H1 (cell line): ENCODE measurements around the gene TMEM273. TPM values are rescaled to one million over a fixed set of nuclear protein-coding genes. Genes with fewer than 3 reads are reported as not detected.
A peak's percentile ranks its signal among the peaks of the same experiment; 100 is the strongest.

Source experiments
- CTCF ChIA-PET: fragments of 300-600 bp; sonication (Branson Sonifier 250); formaldehyde crosslinking; loops from one replicate; lab custom pipeline; 2021; ENCODE audit not compliant: partially characterized antibody; lab: Charles Lee
- POLR2A ChIA-PET: fragments of 300-600 bp; sonication (Branson Sonifier 250); formaldehyde crosslinking; loops from one replicate; lab custom pipeline; 2021; ENCODE audit warnings: inconsistent platforms; ENCODE audit not compliant: partially characterized antibody; lab: Charles Lee
- DNase-seq, 2 experiments: peaks; one replicate each; pipeline versions ENCODE4 v3.0.0 to v3.0.0-alpha.2; 2010 to 2022; ENCODE audit warnings: low spot score in 2 of 2, low read depth in 1 of 2, mixed read lengths in 1 of 2
- FAIRE-seq: peaks from 2 replicates; lab custom pipeline; 2011; peaks lifted over from hg19 to GRCh38; lab: Jason Lieb, UNC
- H2AFZ ChIP-seq: 2 replicates; pipeline ENCODE4 v1.8.1; 2012; ENCODE audit warnings: low read length, inconsistent platforms
- H2AK5ac ChIP-seq: 2 replicates; pipeline ENCODE4 v1.6.1; 2013; ENCODE audit warnings: low read depth, low read length
- H2BK120ac ChIP-seq: replicated peaks from 2 replicates; pipeline ENCODE3; 2013; ENCODE audit warnings: low read depth, low read length, inconsistent platforms
- H2BK12ac ChIP-seq: 2 replicates; pipeline ENCODE4 v1.6.1; 2013; ENCODE audit warnings: low read depth, low read length
- H2BK15ac ChIP-seq: 2 replicates; pipeline ENCODE4 v1.6.1; 2013; ENCODE audit warnings: low read length
- H2BK20ac ChIP-seq: 2 replicates; pipeline ENCODE4 v1.6.1; 2013; ENCODE audit warnings: low read length
- H2BK5ac ChIP-seq: 2 replicates; pipeline ENCODE4 v1.6.1; 2013; ENCODE audit warnings: low read depth, low read length
- H3K14ac ChIP-seq: 2 replicates; pipeline ENCODE4 v1.6.1; 2013; ENCODE audit warnings: inconsistent platforms; ENCODE audit not compliant: insufficient read length
- H3K18ac ChIP-seq: 2 replicates; pipeline ENCODE4 v1.6.1; 2013; ENCODE audit warnings: low read length; ENCODE audit errors: extremely low read depth
- H3K23ac ChIP-seq: 2 replicates; pipeline ENCODE4 v1.6.1; 2013; ENCODE audit warnings: inconsistent platforms; ENCODE audit not compliant: insufficient read length
- H3K23me2 ChIP-seq: 2 replicates; pipeline ENCODE4 v1.6.1; 2013; ENCODE audit warnings: low read depth, low read length
- H3K27ac ChIP-seq: 2 replicates; pipeline ENCODE4 v1.6.1; 2011; ENCODE audit warnings: low read depth, low read length, inconsistent platforms
- H3K27me3 ChIP-seq, 4 experiments: replicated peaks in 1 of 4; 1 replicate in 1 of 4; 2 replicates in 3 of 4; pipeline versions ENCODE4 v1.6.1 to v1.8.1; 2011 to 2013; ENCODE audit warnings: low read length in 3 of 4, mild to moderate bottlenecking in 3 of 4, inconsistent platforms in 2 of 4, mixed read lengths in 2 of 4, moderate library complexity in 1 of 4; ENCODE audit not compliant: control insufficient read depth in 3 of 4, insufficient read depth in 3 of 4; ENCODE audit errors: extremely low read depth in 1 of 4
- H3K36me3 ChIP-seq, 4 experiments: 2 replicates each; pipeline versions ENCODE4 v1.6.1 to v1.8.1; 2011 to 2013; ENCODE audit warnings: mild to moderate bottlenecking in 4 of 4, low read length in 3 of 4, moderate library complexity in 2 of 4, control low read depth in 1 of 4, inconsistent platforms in 1 of 4; ENCODE audit not compliant: insufficient read depth in 4 of 4, control insufficient read depth in 2 of 4
- H3K4ac ChIP-seq: replicated peaks from 2 replicates; pipeline ENCODE3; 2013; ENCODE audit warnings: low read length, low read depth, mixed read lengths, inconsistent platforms; ENCODE audit not compliant: insufficient read length
- H3K4me1 ChIP-seq, 4 experiments: replicated peaks in 1 of 4; 1 replicate in 1 of 4; 2 replicates in 3 of 4; pipeline versions ENCODE4 v1.6.1 to v1.8.1; 2011 to 2013; ENCODE audit warnings: low read length in 3 of 4, inconsistent platforms in 2 of 4, mixed read lengths in 1 of 4; ENCODE audit not compliant: insufficient read depth in 4 of 4, control insufficient read depth in 3 of 4
- H3K4me2 ChIP-seq, 2 experiments: 2 replicates each; pipeline versions ENCODE4 v1.6.1 to v1.8.1; 2011 to 2013; ENCODE audit warnings: low read depth in 2 of 2, low read length in 2 of 2, control low read depth in 1 of 2, inconsistent platforms in 1 of 2, mild to moderate bottlenecking in 1 of 2; ENCODE audit not compliant: insufficient read depth in 1 of 2
- H3K4me3 ChIP-seq, 4 experiments: fragments of 200-600, 300-600 bp in 1 of 4; sonication (generic), shearing (Covaris generic), sonication (Bioruptor Twin) in 1 of 4; 2 replicates each; pipeline versions ENCODE4 v1.5.1 to v1.8.1; 2011 to 2016; ENCODE audit warnings: low read length in 4 of 4, low read depth in 3 of 4, control low read depth in 2 of 4, inconsistent platforms in 2 of 4, mild to moderate bottlenecking in 2 of 4, mixed read lengths in 1 of 4, moderate library complexity in 1 of 4; ENCODE audit not compliant: insufficient read depth in 2 of 4; ENCODE audit errors: extremely low read depth in 1 of 4
- H3K56ac ChIP-seq: replicated peaks from 2 replicates; pipeline ENCODE3; 2013; ENCODE audit warnings: low read depth, mild to moderate bottlenecking, mixed read lengths, low read length, inconsistent platforms; ENCODE audit not compliant: insufficient read length
- H3K79me1 ChIP-seq: 2 replicates; pipeline ENCODE4 v1.6.1; 2013; ENCODE audit warnings: low read depth, low read length, control low read depth
- H3K79me2 ChIP-seq, 2 experiments: 2 replicates each; pipeline versions ENCODE4 v1.6.1 to v1.8.1; 2012 to 2013; ENCODE audit warnings: low read length in 2 of 2, mild to moderate bottlenecking in 2 of 2, inconsistent platforms in 1 of 2; ENCODE audit not compliant: insufficient read depth in 2 of 2, control insufficient read depth in 1 of 2
- H3K9ac ChIP-seq, 4 experiments: replicated peaks in 1 of 4; 1 replicate in 1 of 4; 2 replicates in 3 of 4; pipeline versions ENCODE4 v1.6.1 to v1.8.1; 2011 to 2013; ENCODE audit warnings: low read depth in 3 of 4, low read length in 3 of 4, control low read depth in 2 of 4, mild to moderate bottlenecking in 2 of 4, moderate library complexity in 2 of 4, inconsistent platforms in 1 of 4; ENCODE audit errors: extremely low read depth in 1 of 4
- H3K9me3 ChIP-seq, 2 experiments: 2 replicates each; pipeline versions ENCODE4 v1.6.1 to v1.8.1; 2012 to 2013; ENCODE audit warnings: mild to moderate bottlenecking in 2 of 2, moderate library complexity in 2 of 2, control low read depth in 1 of 2, inconsistent platforms in 1 of 2, low read depth in 1 of 2, low read length in 1 of 2, mixed read lengths in 1 of 2; ENCODE audit not compliant: insufficient read depth in 2 of 2
- H4K20me1 ChIP-seq, 2 experiments: replicated peaks in 1 of 2; 2 replicates each; pipeline versions ENCODE3 to v1.8.1; 2011 to 2013; ENCODE audit warnings: inconsistent platforms in 2 of 2, low read length in 2 of 2, mild to moderate bottlenecking in 1 of 2; ENCODE audit not compliant: insufficient read depth in 2 of 2, control insufficient read depth in 1 of 2
- H4K5ac ChIP-seq: 2 replicates; pipeline ENCODE4 v1.6.1; 2013; ENCODE audit warnings: low read length, low read depth, mixed read lengths, inconsistent platforms; ENCODE audit not compliant: insufficient read length
- H4K8ac ChIP-seq: 2 replicates; pipeline ENCODE4 v1.8.0; 2013; ENCODE audit warnings: mild to moderate bottlenecking, moderate library complexity, low read length, inconsistent platforms; ENCODE audit not compliant: insufficient read depth; ENCODE audit errors: extremely low read depth
- H4K91ac ChIP-seq: replicated peaks from 2 replicates; pipeline ENCODE3; 2013; ENCODE audit warnings: low read length, mixed read lengths, inconsistent platforms; ENCODE audit not compliant: insufficient read length
- EGR1 ChIP-seq: IDR thresholded peaks from 2 replicates; pipeline ENCODE4 v1.6.1; 2011; ENCODE audit warnings: low read depth, low read length, borderline replicate concordance
- SIX5 ChIP-seq: IDR thresholded peaks from 2 replicates; pipeline ENCODE4 v1.6.1; 2011; ENCODE audit warnings: mild to moderate bottlenecking, low read depth, low read length
- WGBS, 2 experiments: shearing (Covaris generic) in 1 of 2; methylation state at CpG; one replicate each; pipeline versions ENCODE4 v1.1.6 to v1.1.7; 2013 to 2015; ENCODE audit warnings: low lambda C conversion rate in 2 of 2, mixed read lengths in 2 of 2, inconsistent platforms in 1 of 2, low coverage in 1 of 2, missing lambda C conversion rate in 1 of 2; ENCODE audit not compliant: insufficient replicate concordance in 2 of 2, insufficient coverage in 1 of 2, insufficient read length in 1 of 2; ENCODE audit errors: extremely low coverage in 1 of 2, missing lambda C conversion rate in 1 of 2; 5-methylcytosine and 5-hydroxymethylcytosine counted together
- polyA plus RNA-seq, 7 experiments: library from polyadenylated mRNA; depleted of rRNA in 3 of 7; stranded (reverse) in 5 of 7; unstranded in 2 of 7; fragments of >200 nt in 5 of 7; fragments of 200-250 nt in 2 of 7; gene quantifications; 1 replicate in 5 of 7; 2 replicates in 1 of 7; 4 replicates in 1 of 7; pipeline versions ENCODE4 v1.2.1 to v1.2.3, GENCODE V29; 2011 to 2013; ENCODE audit warnings: missing spikeins in 2 of 7, mixed read lengths in 2 of 7
- total RNA-seq: library from RNA; stranded (reverse); fragmentation: NEBNext Ultra II Directional; extraction: Animal tissue kit (Norgen Biotek cat#: 25700); gene quantifications from 2 replicates; pipeline ENCODE4 v1.2.1, GENCODE V29; 2021

The TMEM273 gene
- total and polyA plus RNA-seq, 2 of the 8 experiments (the other 6 are each of a cell fraction or from before 2014, with no cell fraction given) = not detected

DNA sequence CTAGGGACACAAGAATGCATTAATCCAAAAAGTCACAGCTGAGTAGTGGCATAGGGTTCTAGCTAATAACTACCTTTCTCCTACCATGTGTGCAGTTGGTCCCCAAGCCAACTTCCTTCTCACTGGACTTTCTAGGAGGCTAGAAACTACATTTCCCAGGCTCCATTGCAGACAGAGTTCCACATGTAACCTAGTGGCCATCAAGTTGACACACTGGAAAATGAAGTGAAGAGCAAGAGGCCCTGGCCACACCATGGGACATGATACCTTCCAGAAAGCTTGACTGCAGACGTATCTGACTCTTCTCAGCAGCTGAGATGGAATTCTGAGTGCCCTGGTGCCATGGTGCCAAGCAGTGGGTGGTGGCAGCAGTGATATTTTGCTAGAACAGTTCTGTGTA is 49.8 kb upstream of the TMEM273 start:
- 88% methylated on average over 1 of the region's 1 CpG; no CpG with 5 or more reads in 1 of the 2 experiments for WGBS, 2 experiments
- POLR2A ChIA-PET = no interaction called here
- no peak for FAIRE-seq

More for the DNA sequence above, 49.8 kb upstream of the TMEM273 start:
- H4K5ac ChIP-seq = no peak overlapping the region
- no peak overlapping the region for H4K91ac ChIP-seq
- CTCF ChIA-PET = no interaction called here
- no peak overlapping the region for H2BK12ac ChIP-seq
- no peak overlapping the region for H3K18ac ChIP-seq
- no peaks in the 10 kb centered on the region for H3K23me2 ChIP-seq
- H2BK5ac ChIP-seq = no peak overlapping the region
- no peak overlapping the region for H2BK20ac ChIP-seq
- no peak overlapping the region for H3K23ac ChIP-seq
- H2AK5ac ChIP-seq = no peak overlapping the region
- H2BK120ac ChIP-seq = no peak overlapping the region
- H3K36me3 ChIP-seq = no peaks in the 10 kb centered on the region
- no peak overlapping the region for H3K56ac ChIP-seq
- H3K79me1 ChIP-seq = no peaks in the 10 kb centered on the region
- H3K9me3 ChIP-seq = no peaks in the 10 kb centered on the region
- H3K27ac ChIP-seq = no peak overlapping the region
- H4K20me1 ChIP-seq = no peaks in the 10 kb centered on the region
- TF ChIP-seq EGR1 (no peak), SIX5 (peak; percentile 28; the same call in 1 of the 2 replicates)
- H3K4ac ChIP-seq = no peak overlapping the region
- H4K8ac ChIP-seq = no peak overlapping the region
- H2AFZ ChIP-seq = no peak overlapping the region
- H3K4me2 ChIP-seq = no peak overlapping the region
- DNase-seq = no peak
- H3K4me3 ChIP-seq = no peak overlapping the region
- no peak overlapping the region for H3K9ac ChIP-seq
- no peak overlapping the region for H3K14ac ChIP-seq
- peaks cover 0 to 5% (median 4%) of the 10 kb centered on the region in 4 experiments; a peak in 5 of 7 replicates for H3K4me1 ChIP-seq
- no peaks in the 10 kb centered on the region for H3K79me2 ChIP-seq
- H2BK15ac ChIP-seq = no peak overlapping the region
- H3K27me3 ChIP-seq = peaks cover 5 to 23% (median 17%) of the 10 kb centered on the region in 4 experiments
